Sigmoid colon (tissue), 4 donors: ENCODE data around the gene FGF8.

Source experiments
- CTCF ChIP-seq, 4 experiments: fragments of 450-650 bp in 3 of 4; fragments of 200-600 bp in 1 of 4; IDR thresholded peaks; one replicate each; pipeline ENCODE4 v1.5.1; 2016 to 2019; ENCODE audit warnings: antibody characterized with exemption in 4 of 4, mild to moderate bottlenecking in 3 of 4, moderate library complexity in 2 of 4
- EP300 ChIP-seq, 4 donors: sonication (generic); formaldehyde crosslinking; IDR thresholded peaks; one replicate each; pipeline ENCODE4 v1.6.1; 2017; ENCODE audit warnings: antibody characterized with exemption in 4 of 4
- POLR2A ChIP-seq, 2 donors: fragments of 450-650 bp; IDR thresholded peaks; one replicate each; pipeline ENCODE4 v1.6.1; 2016; ENCODE audit warnings: antibody characterized with exemption in 2 of 2, mild to moderate bottlenecking in 2 of 2, moderate library complexity in 2 of 2

DNA sequence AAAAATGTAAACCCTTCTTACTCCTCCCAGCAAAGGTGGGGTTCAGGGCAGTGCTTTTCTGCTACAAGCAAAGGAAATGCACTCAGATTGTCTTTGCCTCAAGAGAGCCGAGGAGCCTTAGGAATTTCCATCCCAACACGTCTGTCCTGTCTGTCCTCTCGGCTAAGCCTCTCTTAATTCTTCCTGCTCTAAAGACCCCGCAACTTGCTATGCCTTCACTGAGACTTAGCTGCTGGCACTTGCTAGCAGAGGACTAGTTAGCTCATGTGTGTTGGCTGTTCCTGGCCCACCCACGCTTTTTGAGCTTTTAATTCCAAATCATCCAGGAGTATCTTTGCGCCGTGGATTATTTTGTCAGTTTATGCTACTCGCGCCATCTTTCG is 7.8 kb upstream of the FGF8 start:
- TF ChIP-seq CTCF (IDR thresholded peaks at IDR 0.05) (no peak), EP300 (IDR thresholded peaks at IDR 0.05) (no peak), POLR2A (IDR thresholded peaks at IDR 0.05) (no peak)
